ENCODE data around the gene CTTN. TPM values are rescaled to one million over a fixed set of nuclear protein-coding genes. Genes with fewer than 3 reads are reported as not detected.

Gene CTTN
- total and polyA plus RNA-seq, 7 donors: 44.1 to 117 (median 88.4) TPM

DNA sequence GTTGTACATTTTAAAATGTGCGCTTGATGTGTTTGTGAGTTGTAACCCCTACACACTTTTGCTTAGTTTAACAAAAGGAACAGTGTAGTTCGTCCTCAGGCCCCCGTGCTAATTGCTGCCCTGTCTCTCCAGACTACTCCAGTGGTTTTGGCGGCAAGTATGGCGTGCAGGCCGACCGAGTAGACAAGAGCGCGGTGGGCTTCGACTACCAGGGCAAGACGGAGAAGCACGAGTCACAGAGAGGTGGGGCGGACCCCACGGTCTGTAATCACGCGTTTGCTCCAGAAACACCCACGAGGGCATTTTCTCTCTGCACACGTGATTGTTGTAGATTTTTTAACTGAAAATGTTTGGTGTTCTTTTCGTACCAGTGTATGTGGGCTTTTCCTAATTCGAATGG, 18.6 kb downstream of the CTTN start:
- ATAC-seq: no peak
- TF ChIP-seq, protein P1, sequence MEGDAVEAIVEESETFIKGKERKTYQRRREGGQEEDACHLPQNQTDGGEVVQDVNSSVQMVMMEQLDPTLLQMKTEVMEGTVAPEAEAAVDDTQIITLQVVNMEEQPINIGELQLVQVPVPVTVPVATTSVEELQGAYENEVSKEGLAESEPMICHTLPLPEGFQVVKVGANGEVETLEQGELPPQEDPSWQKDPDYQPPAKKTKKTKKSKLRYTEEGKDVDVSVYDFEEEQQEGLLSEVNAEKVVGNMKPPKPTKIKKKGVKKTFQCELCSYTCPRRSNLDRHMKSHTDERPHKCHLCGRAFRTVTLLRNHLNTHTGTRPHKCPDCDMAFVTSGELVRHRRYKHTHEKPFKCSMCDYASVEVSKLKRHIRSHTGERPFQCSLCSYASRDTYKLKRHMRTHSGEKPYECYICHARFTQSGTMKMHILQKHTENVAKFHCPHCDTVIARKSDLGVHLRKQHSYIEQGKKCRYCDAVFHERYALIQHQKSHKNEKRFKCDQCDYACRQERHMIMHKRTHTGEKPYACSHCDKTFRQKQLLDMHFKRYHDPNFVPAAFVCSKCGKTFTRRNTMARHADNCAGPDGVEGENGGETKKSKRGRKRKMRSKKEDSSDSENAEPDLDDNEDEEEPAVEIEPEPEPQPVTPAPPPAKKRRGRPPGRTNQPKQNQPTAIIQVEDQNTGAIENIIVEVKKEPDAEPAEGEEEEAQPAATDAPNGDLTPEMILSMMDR (IDR thresholded peaks at IDR 0.05): no peak
- no peak overlapping the region for H3K27ac ChIP-seq
- intact Hi-C loops (cut with DNase I): no loop called here
- DNase-seq: no peak
- no peaks in the 10 kb centered on the region for H3K4me1 ChIP-seq
- no peaks in the 10 kb centered on the region for H3K27me3 ChIP-seq (ENCODE audit: insufficient read depth in 3 of 3, low read length in 2 of 3)
- WGBS, 3 donors: 93 to 95% (median 94%) methylated on average over 20 of the region's 20 CpGs
- H3K9me3 ChIP-seq: no peaks in the 10 kb centered on the region
- peaks cover 22 to 100% of the 10 kb centered on the region in 2 donors for H3K36me3 ChIP-seq (ENCODE audit: insufficient read depth in 1 of 2, low read depth in 1 of 2)
- no peak overlapping the region for H3K4me3 ChIP-seq

DNA sequence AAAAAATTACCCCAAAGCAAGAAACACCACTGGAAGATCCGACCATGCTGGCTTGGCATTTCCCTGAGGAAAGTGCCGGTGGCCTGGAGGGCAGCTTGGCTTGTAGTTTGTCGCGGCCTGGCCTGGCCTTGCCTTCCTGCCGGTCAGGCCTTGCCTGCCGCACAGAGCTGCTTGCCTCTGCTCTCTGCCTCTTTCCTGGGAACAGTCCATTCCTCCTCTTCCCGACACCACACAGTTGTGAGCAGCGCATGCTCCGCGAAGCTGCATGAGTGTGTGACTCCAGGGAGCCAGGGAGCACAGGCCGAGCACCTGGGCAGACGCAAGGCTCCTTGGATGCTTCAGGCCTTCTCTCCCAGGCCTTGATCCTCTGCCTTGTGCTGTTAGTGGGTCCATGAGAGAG, 19.8 kb downstream of the CTTN start:
- H3K36me3 ChIP-seq (ENCODE audit: insufficient read depth in 1 of 2, low read depth in 1 of 2): peaks cover 23 to 100% of the 10 kb centered on the region in 2 donors
- ATAC-seq (no peak), DNase-seq (no peak)
- intact Hi-C loops (cut with DNase I): no loop called here
- H3K4me3 ChIP-seq: no peak overlapping the region
- TF ChIP-seq, protein P1 (IDR thresholded peaks at IDR 0.05): no peak
- no peaks in the 10 kb centered on the region for H3K27me3 ChIP-seq (ENCODE audit: insufficient read depth in 3 of 3, low read length in 2 of 3)
- no peaks in the 10 kb centered on the region for H3K4me1 ChIP-seq
- H3K27ac ChIP-seq: no peak overlapping the region
- H3K9me3 ChIP-seq: no peaks in the 10 kb centered on the region
- 92 to 95% (median 94%) methylated on average over 12 of the region's 12 CpGs for WGBS, 3 donors

DNA sequence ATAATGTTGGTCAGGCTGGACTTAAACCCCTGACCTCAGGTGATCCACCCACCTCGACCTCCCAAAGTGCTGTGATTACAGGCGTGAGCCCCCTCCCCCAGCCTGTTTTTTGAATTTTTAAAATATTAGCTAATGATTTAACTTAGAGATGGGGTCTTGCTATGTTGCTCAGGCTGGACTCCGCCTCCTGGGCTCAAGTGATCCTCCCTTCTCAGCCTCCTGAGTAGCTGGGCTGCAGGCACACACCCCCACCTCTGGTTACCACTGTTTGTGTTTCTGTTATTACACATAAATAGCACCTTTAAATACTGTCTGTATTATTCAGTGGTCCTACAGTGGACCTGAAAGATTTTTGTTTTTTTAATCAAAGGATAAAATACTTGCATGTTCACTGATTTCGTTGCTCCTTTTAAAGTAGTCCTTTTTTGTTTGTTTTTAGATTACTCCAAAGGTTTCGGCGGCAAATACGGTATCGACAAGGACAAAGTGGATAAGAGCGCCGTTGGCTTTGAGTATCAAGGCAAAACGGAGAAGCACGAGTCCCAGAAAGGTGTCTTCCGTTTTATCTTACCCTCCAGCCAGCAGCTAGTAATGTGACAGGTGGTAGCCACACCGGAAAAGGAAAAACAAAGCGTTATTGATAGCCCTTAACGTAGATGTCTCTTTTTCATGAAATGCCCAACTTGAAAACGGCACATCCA, 21.1 kb downstream of the CTTN start:
- DNase-seq (no peak), ATAC-seq (no peak)
- Histone ChIP-seq H3K4me3 (no peak overlapping the region), H3K9me3 (no peaks in the 10 kb centered on the region), H3K4me1 (no peaks in the 10 kb centered on the region), H3K27ac (no peak overlapping the region), H3K36me3 (ENCODE audit: insufficient read depth in 1 of 2, low read depth in 1 of 2) (peaks cover 19 to 99% of the 10 kb centered on the region in 2 donors), H3K27me3 (ENCODE audit: insufficient read depth in 3 of 3, low read length in 2 of 3) (no peaks in the 10 kb centered on the region)
- 91 to 96% (median 96%) methylated on average over 17 of the region's 17 CpGs for WGBS, 3 donors
- intact Hi-C loops (cut with DNase I): no loop called here
- TF ChIP-seq, protein P1 (IDR thresholded peaks at IDR 0.05): no peak

DNA sequence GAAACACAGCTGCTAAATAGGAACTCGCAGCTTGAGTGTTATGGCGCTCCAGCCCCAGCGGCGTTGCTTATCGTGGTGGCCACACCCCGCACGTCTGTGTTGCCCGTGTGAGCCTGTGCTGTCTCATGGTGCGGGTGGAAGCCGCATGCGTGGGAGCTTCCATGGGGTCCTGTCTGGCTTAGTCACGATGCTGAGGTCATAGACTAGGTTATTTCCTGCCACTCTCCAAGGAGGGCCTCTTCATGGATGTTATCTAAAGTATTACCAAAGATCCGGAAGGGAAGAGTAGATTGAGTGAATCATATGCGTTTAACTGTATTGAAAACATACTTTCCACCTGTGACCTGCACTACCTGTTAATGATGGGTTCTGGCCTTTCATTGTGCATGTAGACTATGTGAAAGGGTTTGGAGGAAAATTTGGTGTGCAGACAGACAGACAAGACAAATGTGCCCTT, 21.7 kb downstream of the CTTN start:
- H3K36me3 ChIP-seq (ENCODE audit: insufficient read depth in 1 of 2, low read depth in 1 of 2): peaks cover 19 to 98% of the 10 kb centered on the region in 2 donors
- 87 to 89% (median 88%) methylated on average over 14 of the region's 14 CpGs for WGBS, 3 donors
- H3K4me3 ChIP-seq: no peak overlapping the region
- DNase-seq (no peak), ATAC-seq (no peak)
- TF ChIP-seq, protein P1 (IDR thresholded peaks at IDR 0.05): no peak
- H3K9me3 ChIP-seq: no peaks in the 10 kb centered on the region
- no peak overlapping the region for H3K27ac ChIP-seq
- no peaks in the 10 kb centered on the region for H3K27me3 ChIP-seq (ENCODE audit: insufficient read depth in 3 of 3, low read length in 2 of 3)
- intact Hi-C loops (cut with DNase I): no loop called here
- no peaks in the 10 kb centered on the region for H3K4me1 ChIP-seq

DNA sequence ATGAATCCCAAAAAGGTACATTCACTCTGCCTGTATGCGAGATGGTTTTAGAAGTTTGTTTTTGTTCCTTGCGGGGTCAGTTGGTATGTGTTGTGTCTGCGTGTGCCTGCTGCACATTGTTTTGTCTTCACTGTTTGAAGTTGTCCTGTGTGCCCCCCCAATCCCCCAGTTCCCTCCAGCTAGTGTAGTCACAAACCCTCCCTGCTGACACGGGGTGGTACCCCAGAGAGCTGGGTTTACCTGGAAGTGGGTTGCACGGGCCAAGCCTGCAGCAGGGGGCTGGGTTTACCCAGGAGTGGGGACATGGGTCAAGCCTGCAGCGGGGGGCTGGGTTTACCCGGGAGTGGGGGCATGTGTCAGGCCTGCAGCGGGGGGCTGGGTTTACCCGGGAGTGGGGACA, 22.2 kb downstream of the CTTN start:
- no peak overlapping the region for H3K4me3 ChIP-seq
- H3K27me3 ChIP-seq (ENCODE audit: insufficient read depth in 3 of 3, low read length in 2 of 3): no peaks in the 10 kb centered on the region
- no peaks in the 10 kb centered on the region for H3K4me1 ChIP-seq
- peaks cover 19 to 98% of the 10 kb centered on the region in 2 donors for H3K36me3 ChIP-seq (ENCODE audit: insufficient read depth in 1 of 2, low read depth in 1 of 2)
- ATAC-seq (no peak), DNase-seq (no peak)
- TF ChIP-seq, protein P1 (IDR thresholded peaks at IDR 0.05): no peak
- intact Hi-C loops (cut with DNase I): no loop called here
- 79 to 92% (median 88%) methylated on average over 9 of the region's 9 CpGs for WGBS, 3 donors
- no peaks in the 10 kb centered on the region for H3K9me3 ChIP-seq
- H3K27ac ChIP-seq: no peak overlapping the region
